GM19455 (cell line): Measurements from ENCODE around the gene IHH.

ENCODE experiments used
- ATAC-seq: cut with Tn5 transposase; IDR thresholded peaks from one replicate; pipeline ENCODE4 v1.9.1; 2021; ENCODE audit not compliant: unreplicated experiment

Gene IHH

DNA sequence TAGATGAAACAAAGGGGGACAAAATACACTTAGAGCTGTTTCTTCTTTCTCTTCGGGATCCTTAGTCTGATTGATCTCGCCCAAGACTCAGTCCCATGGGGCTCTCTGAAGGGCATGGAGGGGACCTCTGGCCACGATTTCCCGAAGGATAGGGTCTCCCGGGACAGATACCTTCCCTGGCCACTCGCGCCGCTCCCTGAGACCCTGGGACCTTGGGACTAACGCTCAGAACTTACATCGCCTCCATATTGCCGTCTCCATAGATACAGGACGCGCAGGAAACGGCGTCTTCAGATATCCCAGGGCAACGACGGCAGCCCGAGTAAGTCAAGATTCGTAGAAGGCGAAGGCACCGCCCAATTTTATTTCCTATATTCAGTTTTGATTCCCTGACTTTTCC lies 19.5 kb downstream of the IHH start, which contains the start of gene CFAP65:
CFAP65 (minus strand) TSS at position 265 of the 400 bp plus-strand sequence. CDS start 2,468 bp downstream, outside the sequence.
- ATAC-seq: no peak

DNA sequence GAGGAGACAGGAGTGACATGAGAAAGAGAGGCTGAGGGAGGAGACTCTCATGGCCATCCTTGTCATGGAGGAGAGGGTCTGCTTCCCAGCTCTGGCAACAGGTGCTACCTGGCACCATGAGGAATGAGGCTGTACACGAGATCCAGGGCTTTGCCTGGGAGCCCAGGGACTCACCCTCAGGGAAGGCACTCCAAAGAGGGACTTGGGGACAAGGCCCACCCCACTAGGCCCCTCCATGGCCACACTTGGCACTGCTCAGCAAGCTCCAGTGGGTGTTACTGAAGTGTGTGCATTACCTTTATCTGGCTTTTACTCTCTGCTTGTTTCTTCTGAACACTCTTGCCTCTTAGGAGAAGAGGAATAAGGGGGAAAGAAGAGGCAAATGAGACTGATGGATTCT lies 22.1 kb downstream of the IHH start:
- no peak for ATAC-seq

DNA sequence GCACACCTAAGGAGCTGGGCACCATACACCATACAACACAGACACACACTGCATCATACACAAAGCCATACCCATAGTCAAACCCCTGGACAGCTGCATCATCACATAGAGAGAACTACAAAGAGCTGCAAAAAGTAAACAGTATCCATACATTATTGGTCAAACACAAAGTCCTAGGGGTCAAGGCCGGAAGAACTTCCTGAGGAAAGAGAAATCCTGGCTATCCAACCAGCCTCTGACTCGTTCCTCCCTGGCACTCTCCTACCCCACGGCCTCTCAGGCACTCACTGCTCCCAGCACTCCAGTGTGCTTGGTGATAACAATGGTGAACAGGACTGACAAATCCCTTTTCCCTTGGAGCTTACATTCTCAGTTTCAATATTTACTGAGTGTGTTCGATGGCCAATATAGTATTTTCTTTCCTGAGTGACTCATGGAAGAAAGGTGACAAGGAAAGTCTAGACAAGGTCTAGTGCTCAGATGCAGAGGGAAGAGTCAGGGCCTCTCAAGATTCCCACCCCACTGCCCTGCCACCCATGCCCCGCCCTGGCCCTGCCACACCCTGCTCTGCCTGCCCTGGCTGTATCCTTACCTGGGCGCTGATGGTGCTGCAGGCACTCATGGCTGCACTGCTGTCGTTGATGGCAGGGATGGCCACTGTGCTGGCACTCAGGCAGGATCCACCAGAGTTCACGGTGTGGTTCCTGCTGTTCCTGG lies 22.8 kb downstream of the IHH start:
- no peak for ATAC-seq

DNA sequence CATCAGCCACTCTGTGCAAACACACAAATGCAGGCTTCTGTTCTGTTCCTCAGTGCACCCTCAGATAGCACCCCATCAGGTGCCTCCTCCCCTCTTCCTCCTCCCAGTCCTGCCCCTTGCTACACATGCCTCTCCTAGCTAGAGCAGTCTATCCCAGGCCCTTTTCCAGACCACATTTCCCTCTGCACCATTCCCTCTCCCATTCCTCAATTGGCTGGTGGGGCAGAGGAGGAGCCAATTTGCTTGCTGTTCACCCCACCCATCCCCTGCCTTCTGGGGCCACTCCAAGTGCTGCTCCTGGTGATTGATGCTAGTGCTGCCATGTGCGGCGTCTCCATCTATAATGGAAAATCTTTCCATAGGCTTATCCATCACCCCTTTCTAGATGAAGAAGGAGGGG lies 24.8 kb downstream of the IHH start:
- ATAC-seq: no peak

DNA sequence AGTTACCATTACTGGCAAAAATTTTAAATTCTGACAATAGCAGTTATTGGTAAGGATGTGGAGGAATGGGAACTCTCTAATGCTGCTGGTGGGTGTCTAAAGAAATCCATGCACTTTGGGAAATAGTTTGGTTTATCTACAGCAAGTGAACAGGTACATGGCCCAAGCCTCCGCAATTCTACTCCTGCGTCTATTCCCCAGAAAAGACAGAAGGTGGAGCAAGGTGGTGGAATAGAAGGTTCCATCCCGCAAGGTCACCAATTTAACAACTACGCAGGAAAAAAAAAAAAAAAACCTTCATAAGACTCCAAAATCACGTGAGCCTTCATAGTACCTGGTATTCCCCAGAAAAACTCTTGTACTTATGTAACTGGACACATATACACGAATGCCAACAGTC lies 25.9 kb downstream of the IHH start:
- ATAC-seq: no peak

DNA sequence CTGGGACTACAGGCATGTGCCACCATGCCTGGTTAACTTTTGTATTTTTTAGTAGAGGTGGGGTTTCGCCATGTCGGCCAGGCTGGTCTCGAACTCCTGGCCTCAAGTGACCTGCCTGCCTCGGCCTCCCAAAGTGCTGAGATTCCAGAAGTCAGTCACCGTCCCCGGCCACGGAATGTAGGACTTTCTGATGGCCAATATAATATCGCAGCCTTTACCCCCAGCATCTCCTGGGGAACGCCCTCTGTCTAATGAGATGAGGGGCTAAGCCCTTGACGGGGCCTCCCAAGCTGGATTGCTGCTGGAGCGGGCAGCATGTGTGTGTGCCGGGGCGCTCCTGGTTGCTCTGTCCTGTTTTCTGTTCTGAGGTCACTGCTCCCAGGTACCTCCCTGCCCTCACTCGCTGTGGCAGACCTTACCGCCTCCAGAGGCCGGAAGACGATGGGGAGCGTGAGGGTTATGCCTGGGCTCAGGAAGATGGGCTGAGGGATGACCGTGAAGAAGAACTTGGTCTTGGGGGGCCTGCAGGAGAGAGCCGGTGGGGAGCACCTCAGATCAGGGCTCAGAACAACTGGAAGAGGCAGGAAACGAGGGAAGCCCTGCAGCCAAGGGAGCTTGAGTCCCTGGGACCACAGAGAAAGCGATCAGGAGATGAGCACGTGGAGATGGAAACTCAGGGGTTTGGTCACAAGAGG lies 28.5 kb downstream of the IHH start:
- no peak for ATAC-seq

DNA sequence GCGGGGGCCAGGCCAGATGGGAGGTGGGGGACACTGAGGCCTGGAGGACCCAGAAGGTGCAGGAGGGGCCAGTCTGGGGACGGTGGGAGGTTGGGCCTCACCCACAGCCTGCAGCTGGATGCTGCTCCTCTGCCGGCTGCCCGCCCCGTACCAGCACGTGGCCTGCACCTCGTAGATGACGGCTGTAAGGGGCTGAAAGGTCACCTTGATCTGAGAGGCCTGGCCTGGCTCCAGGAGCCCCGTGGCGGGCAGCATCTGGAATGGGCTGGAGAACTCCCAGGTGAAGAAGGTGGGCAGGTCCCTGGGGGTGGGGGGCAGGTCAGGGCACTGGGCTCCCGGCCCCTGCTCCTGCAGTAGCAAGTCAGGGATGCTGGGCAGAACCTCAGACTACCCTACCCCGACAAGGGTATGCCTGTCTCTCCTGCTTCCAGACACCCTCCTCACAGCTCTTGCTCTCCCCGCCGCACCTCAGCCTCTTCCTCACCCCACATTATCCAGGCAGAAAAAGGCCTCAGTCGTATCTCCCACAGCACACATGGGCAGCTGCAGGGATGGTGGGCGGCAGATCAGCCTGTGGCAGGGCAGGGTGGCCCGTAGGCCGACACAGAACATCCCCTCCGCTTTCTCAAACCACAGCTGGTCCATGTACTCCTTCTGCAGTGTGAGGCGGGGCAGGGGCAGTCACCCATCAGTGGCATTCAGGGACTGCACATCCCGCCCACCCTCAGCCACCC lies 29.5 kb downstream of the IHH start:
- ATAC-seq: no peak

DNA sequence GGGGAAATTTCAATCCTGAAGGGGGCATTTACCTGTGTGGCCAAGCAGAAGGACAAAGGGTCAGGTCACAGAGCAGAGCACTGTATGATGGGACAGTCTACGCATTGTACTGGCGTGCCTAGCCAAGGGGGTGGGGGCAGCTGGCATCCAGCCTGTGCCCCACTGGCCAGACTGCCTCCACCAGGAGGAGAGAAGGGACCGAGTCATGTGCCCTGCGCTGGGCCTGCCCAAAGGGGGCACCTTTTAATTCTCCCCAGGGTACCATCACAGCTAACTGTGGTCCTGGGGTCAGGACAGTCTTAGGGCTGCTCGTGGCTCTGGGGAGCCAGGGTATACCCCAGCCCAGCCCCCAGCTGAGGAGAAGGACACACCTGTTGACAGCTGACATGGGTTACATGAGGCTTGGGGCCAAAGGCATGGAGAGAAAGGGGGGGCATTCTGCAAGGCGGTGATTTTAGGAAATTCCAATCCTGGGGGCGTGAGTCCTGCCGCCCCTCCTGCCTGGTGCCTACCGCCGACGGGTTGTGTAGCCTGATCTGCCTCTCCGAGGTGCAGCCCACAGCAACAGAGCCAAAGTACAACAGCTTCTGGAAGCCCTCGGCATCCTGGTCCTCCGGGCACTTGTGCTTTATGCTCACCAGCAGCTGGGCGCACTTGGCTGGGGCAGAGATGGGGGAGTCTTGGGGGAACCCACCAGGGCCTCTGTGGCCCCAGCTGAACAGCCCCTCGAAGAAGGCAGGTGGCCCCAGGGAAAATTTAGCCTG lies 30.4 kb downstream of the IHH start:
- no peak for ATAC-seq

DNA sequence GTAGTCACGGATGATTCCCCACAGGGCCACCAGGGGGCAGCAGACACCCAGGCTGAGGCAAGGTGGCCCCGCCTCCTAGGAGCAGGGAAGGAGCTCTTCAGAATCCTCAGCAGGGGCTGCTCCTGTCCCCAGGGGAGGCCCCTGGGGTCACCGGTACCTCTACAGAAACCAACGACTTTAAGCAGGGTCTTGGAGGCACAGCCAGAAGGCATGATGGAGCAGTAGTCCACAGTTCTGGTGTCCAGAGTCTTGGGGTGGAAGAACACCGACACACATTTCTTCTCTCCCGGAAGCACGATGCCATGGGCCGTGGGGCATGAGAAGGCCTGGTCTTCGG lies 30.9 kb downstream of the IHH start:
- ATAC-seq: peak; percentile 88

DNA sequence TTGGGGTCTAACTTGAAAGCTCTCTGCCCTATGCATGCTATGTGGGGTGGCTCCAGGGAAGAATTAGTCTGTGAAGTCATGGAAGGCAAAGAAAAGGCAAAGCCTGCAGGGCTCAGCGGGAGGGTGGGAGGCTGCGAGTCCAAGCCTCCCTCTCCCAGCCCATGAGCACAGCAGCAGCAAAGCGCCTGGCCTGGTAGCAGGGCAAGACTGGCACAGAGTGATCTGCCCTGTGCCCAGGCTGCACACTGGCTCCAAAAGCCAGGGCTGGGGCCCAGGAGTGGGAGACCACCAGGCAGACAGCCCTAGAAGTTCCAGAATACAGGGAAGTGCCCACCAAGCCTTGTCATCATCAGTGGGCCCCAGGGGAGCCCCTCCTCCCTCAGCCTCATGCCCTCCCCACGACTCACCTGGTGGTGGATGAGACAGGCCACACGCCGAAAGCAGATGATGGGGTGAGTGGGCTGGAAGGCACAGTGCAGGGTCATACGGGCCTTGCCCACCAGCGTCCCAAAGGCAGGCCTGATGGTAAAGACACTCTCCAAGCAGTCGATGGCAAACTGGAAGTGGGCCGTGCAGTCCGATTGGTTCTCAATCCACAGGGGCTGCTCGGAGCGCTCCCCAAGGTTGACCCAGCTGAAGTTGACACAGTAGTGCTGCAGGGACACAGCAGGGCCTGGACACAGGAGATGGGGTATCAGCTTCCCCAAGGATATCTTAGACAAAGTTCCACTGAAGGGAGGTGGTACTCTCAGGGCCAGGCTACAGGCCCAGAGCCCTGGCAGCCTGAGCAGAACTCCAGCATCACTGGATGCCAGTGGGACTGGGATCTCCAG lies 31.5 kb downstream of the IHH start:
- peak; percentile 13 for ATAC-seq

DNA sequence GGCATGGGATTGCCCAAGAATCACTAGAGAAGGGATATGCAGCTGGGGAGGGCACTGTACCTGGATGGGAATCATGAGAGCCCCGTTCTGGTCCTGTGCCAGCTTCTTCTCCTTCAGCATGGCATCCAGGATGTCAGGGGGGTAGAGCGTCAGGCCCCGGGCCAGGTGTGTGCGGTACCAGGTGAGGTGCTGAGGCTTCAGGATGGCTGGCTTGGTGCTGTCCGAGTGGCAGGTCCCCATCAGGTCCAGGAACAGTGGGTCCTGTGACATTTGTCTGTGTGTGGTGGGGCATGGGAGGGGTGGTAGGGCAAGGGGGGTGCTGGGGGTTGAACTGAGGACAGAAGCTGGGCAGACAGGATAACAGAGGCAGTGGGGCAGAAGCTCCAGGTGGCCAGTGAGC lies 32.6 kb downstream of the IHH start:
- no peak for ATAC-seq

DNA sequence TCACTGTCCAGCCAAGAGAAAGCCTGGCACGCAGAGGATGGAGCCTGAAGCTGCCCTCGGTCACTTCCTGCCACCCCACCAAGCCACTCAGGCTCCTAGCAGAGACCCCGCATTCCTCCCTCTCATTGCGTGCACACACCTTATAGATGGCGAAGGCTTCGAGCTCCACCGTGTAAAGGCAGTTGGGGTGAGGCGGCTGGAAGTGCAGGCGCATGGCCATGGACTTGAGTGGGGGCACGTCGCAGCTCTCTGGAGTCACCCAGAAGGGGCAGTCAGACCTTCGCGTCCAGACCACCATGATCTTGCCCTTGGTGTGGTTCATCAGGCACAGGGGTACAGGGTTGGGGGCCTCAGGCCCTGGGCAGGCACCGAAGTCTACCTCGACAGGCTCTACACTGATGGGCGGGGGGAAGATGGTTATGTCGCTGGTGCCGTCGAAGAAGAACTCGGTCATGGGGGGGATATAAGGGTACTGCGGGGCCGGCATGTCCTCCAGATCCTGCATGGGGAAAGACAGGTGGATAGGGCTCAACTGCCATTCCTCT lies 33.1 kb downstream of the IHH start:
- ATAC-seq: no peak

DNA sequence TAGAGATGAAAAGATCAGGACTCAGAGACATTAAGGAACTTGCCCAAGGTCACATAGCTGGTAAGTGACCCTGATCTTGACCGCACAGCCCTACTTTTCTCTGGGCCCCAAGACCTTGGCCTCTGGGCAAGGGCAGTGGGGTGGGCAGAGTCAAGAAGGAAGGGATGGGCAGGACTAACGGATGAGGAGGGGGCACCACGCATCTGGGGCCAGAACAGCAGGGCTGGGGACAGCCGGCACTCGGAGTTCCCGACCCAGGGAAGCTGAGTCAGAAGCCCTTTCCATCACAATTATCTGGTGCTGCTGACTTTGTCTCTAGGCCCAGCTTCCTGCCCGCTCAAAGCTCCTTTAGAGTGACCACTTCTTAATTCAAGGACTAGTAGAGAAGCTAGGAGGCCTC lies 33.8 kb downstream of the IHH start:
- ATAC-seq: no peak

DNA sequence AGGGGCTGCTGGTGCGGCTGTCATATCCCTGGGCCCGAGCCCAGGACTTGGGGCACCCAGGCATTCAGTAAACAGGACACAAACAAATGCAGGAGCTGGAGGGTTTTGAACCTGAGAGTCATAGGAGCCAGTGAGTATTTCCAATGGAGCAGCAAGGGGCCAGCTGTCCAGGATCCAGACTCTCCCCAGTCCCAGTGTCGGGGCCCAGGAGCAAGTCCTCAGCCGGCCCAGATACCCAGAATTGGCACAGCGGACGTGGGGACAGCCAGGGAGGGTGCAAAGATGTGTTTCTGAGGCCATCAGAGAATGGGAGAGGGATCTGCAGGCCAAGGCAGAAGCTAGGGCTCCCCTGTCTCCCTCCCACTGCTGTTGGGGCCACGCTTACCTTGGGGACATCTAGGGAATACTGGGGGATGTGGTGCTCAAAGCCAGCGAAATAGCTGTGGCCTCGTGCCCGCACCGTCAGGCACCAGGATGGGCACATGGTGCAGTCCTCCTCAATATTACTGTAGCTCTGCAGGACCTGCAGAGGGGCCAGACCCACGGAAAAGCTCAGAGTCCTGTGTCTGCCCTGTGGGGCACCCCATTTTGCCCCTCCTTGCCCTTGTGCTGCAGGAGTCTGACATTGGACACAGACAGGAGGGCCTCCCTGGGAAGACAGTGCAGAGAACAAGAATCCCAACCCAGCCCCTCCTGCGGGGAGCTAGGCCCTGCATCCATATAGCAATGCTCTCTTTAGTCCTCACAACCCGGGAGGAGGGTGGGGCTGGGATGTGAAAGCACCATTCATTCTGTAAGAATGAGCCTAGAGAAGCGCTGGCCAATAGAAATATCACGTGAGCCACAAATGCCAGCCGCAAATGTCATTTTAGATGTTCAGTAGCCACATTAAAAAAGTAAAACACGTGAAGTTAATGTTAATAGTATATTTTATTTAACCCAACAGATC lies 34.8 kb downstream of the IHH start:
- no peak for ATAC-seq

DNA sequence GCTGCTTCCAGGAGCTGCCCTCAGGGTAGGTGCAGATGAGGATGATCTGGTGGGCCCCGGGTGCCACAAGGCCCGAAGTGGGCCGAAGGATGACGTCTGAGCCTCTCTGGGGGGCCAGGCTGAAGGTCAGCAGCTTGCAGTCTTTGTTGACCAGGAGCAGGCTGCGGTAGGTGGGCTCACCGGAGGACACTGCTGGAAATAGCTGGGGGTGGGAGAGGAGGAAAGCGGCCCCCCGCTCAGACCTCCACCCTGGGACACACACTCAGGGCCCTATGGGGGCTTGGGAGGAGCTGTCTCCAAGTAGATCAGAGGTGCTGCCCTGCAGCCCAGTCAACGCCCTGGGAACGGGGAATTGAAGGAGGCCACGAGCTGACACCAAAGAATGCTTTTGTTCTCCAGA lies 36.7 kb downstream of the IHH start:
- ATAC-seq: no peak

DNA sequence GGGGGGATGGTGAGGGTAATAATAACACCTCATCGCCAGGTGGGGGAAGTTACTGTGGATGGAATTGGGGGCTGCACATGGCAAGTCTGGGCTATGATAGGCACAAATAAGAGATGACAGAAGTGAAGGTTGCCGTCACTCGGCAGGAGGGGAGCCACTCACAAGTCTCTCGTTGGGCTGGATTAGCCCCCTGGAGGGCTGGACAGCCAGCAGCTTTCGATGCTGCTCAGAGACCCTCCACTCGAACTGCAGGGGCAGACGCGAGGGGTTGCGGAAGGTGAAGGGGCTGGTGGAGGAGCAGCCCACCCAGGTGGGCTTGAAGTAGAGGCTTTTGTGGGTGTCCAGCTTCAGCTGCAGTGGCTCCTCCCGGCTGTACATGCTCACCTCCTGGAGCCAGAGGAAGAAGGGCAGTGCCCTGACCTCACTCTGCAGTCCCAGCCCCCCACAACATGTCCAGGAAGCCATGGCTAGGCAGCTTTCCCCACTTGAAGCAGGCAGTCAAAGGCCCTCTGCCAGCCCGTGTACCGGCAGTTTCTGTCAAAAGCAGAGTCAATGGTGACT lies 37.6 kb downstream of the IHH start:
- ATAC-seq: no peak

DNA sequence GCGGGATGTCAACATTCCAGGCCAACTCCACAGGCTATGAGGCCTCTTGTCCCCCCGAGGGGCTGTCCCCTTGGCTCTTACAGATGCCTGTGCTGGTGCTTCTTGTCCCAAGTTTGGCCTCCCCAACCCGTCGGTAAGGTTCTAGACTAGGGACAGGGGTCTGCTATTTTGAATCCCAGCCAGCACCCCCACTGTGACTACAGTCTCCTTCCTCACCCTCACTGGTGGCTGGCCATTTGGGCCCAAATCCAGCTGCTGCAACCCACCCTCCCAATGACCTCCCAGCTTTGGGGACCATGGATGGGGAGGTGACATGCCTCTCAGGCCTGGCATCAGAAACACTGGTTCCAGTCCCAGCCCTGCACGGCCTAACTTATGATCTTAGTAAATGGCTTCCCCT lies 38.1 kb downstream of the IHH start:
- ATAC-seq: no peak

DNA sequence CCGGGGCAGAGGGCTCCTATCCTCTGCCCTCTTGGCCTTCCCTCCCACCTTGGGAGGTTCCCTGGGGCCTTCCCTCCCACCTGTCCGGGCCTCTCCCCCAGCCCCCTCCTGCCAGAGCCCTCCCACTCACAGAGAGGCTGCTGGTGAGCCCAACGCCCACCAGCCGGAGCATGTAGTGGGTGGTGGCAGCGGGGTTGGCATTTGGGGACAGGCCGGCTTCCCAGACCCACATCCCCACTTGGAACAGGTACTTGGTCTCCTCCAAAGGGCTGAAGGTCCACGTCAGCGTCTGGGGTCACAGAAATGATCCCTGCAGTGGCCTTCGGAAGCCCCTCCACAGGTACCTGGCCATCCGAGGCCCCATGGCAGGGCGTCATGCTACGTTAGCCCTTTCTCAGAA lies 38.7 kb downstream of the IHH start:
- ATAC-seq: no peak

DNA sequence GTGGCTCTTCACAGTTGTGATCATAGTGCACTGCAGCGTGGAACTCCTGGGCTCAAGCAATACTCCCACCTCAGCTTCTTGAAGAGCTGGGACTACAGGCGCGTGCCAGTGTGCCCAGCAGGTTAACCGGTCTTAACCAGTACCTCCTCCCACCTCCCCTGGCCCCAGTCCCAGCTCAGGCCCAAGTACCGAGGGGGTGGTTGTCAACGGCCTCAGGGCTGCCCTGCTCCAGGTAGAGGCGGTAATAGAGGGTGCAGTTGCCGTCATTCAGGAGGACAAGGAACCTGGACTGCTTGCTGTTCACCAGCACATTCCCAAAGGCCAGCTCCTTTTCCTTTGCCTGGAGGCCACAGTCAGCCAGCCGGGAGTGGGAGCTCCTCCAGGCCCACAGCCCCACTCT lies 39.1 kb downstream of the IHH start:
- ATAC-seq: no peak
